PFSK-1 (cell line): ENCODE data around the gene MED15.

ENCODE experiments used
- FOXP2 ChIP-seq: optimal IDR thresholded peaks from 2 replicates; pipeline ENCODE3; 2011; ENCODE audit warnings: borderline replicate concordance, control low read depth, inconsistent platforms; ENCODE audit not compliant: insufficient read depth; ENCODE audit errors: extremely low read length, extremely low read depth
- POLR2AphosphoS5 ChIP-seq: IDR thresholded peaks from 2 replicates; pipeline ENCODE4 v1.6.1; 2012; ENCODE audit warnings: low read depth, mild to moderate bottlenecking, control low read depth, low read length, moderate library complexity
- SIN3A ChIP-seq: IDR thresholded peaks from 2 replicates; pipeline ENCODE4 v1.6.1; 2012; ENCODE audit warnings: mild to moderate bottlenecking, low read length, moderate library complexity, borderline replicate concordance; ENCODE audit not compliant: insufficient read depth
- TAF1 ChIP-seq: IDR thresholded peaks from 2 replicates; pipeline ENCODE4 v1.6.1; 2012; ENCODE audit warnings: low read length, control low read depth, borderline replicate concordance; ENCODE audit not compliant: insufficient read depth
- TF ChIP-seq, protein P1 (sequence below), 2 experiments: IDR thresholded peaks; 2 replicates each; pipeline versions ENCODE4 v1.6.1 to v1.8.0; 2011 to 2012; ENCODE audit warnings: low read depth in 2 of 2, low read length in 2 of 2, control low read depth in 1 of 2, inconsistent platforms in 1 of 2, mild to moderate bottlenecking in 1 of 2, moderate library complexity in 1 of 2; ENCODE audit not compliant: insufficient read depth in 1 of 2

Gene MED15

DNA sequence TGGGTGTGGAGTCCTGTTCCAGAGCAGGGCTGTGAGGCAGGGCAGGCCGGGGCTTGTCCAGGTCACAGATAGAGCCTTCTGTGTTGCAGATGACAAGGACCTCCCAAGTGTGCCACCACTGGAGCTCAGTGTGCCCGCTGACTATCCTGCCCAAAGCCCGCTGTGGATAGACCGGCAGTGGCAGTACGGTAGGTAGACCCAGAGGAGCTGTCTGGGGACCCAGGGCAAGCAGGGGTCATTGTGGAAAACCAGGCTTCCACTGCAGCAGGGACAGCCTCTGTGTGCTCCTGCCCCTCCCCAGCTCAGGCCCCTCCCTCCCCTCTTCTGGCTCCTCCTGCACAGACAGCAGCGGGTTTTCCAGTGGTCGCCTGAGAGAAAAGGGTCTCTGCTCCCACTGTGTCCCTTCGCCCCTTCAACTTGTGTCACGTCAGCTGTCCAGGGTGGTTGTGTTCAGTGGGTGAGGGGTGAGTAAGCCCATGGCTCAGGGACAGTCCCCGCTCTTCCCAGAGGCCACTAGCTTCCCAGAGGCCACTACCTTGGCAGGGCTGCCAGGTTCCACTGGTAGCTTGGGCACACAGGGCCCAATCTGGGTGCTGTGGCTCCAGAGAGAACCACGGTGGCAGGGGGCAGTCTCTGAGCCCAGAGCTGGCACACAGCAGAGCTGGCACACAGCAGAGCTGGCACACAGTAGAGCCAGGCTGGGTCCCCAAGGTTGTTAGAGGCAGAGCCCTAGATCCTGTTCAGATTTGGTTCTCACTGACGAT is 78.4 kb downstream of the MED15 start:
- no peak for TF ChIP-seq SIN3A
- TF ChIP-seq TAF1 = no peak
- TF ChIP-seq FOXP2 = no peak
- TF ChIP-seq POLR2AphosphoS5 = no peak
- TF ChIP-seq, protein P1, sequence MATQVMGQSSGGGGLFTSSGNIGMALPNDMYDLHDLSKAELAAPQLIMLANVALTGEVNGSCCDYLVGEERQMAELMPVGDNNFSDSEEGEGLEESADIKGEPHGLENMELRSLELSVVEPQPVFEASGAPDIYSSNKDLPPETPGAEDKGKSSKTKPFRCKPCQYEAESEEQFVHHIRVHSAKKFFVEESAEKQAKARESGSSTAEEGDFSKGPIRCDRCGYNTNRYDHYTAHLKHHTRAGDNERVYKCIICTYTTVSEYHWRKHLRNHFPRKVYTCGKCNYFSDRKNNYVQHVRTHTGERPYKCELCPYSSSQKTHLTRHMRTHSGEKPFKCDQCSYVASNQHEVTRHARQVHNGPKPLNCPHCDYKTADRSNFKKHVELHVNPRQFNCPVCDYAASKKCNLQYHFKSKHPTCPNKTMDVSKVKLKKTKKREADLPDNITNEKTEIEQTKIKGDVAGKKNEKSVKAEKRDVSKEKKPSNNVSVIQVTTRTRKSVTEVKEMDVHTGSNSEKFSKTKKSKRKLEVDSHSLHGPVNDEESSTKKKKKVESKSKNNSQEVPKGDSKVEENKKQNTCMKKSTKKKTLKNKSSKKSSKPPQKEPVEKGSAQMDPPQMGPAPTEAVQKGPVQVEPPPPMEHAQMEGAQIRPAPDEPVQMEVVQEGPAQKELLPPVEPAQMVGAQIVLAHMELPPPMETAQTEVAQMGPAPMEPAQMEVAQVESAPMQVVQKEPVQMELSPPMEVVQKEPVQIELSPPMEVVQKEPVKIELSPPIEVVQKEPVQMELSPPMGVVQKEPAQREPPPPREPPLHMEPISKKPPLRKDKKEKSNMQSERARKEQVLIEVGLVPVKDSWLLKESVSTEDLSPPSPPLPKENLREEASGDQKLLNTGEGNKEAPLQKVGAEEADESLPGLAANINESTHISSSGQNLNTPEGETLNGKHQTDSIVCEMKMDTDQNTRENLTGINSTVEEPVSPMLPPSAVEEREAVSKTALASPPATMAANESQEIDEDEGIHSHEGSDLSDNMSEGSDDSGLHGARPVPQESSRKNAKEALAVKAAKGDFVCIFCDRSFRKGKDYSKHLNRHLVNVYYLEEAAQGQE (IDR thresholded peaks at IDR 0.05; ENCODE audit: insufficient read depth in 1 of 2, low read depth in 2 of 2, low read length in 2 of 2) = no peak

DNA sequence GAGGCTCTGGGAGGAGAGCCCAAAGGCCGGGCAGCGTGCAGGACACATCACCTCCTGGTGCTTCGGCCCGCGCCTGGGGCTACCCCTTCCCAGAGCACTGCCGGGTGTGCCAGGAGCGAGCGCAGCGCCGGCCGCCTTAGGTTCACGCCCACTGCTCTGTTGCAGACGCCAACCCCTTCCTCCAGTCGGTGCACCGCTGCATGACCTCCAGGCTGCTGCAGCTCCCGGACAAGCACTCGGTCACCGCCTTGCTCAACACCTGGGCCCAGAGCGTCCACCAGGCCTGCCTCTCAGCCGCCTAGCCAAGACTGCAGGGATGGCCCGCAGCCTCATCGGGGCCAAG is 79.0 kb downstream of the MED15 start:
- TF ChIP-seq POLR2AphosphoS5 (no peak), FOXP2 (no peak), TAF1 (no peak), SIN3A (no peak)
- TF ChIP-seq, protein P1 (IDR thresholded peaks at IDR 0.05; ENCODE audit: insufficient read depth in 1 of 2, low read depth in 2 of 2, low read length in 2 of 2) = no peak

DNA sequence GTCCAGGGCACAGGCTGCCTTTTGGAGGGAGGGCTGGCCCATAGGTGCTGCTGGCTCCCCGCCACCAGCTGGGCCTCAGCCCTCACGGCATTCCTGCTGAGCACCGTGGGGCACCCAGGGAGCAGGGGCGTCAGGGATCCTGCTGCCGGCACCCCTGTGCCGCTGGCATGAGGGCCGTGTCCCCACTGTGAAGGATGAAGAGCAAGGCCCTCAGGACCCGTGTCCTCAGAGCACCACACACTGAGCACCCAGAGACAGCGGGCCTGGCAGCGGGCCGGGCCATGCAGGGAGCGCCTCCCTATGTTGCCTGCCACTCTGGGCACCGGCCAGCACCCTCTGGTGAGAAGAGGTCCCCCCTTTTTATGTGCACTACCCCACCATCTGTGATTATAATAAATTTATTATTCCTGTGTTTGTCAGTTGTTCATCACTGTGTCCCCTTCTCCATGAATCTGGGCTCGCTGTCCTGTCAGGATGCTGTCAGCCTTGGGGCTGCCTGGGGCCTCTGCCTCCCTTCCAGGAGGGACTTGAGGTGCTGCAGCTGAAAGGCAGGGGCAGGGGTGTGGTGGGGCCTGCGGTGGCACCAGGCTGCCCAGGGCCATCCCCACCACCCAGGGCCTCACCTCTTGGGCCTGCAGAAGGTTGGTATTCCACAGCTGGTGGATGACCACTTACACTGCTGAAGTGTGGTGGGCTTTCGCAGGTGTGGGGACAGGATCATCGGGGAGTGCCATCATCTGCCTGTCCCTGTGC is 80.0 kb downstream of the MED15 start:
- TF ChIP-seq SIN3A (no peak), TAF1 (no peak), POLR2AphosphoS5 (no peak), FOXP2 (no peak)
- TF ChIP-seq, protein P1 (IDR thresholded peaks at IDR 0.05; ENCODE audit: insufficient read depth in 1 of 2, low read depth in 2 of 2, low read length in 2 of 2) = no peak

DNA sequence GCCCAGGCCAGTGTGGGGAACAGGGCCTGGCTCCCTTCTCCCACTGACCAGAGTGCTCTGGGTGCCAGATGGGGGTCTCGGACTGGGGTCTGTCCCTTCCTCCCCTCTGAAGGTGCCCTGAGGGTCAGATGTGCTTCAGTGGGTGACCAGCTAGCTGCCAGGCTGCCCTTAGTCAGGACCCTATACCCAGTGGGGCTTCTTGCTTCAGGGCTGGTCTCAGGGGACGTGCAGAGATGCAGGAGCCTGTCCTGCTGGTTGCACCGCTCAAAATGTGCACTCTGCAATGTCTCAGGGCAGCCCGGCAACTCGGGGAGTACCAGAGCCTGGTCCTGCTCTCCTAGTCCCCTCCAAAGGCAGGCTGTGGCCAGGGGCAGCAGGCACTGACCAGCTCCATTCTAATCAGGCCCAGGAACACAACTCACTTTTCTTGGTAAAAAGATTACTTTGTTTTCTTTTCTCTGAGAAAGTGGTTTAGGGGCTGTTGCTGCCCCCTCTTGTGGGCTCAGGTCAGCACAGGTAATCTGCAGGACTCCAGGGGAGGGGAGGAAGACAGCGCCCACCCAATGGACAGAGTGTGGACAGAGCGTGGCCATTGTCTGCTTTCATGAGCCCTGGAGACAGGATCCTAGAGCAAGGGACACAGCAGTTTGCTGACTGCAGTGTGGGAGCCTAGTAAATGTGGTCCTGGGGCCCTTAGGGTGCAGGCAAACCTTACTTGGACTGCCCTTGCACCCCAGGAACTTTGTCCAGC is 80.9 kb downstream of the MED15 start:
- TF ChIP-seq SIN3A (no peak), FOXP2 (no peak), TAF1 (no peak), POLR2AphosphoS5 (no peak; the same call in 1 of the 2 replicates)
- TF ChIP-seq, protein P1 (IDR thresholded peaks at IDR 0.05; ENCODE audit: insufficient read depth in 1 of 2, low read depth in 2 of 2, low read length in 2 of 2) = no peak
